CD4-positive, alpha-beta T cell treated with Interleukin-6 at 100 ng/mL for 8 hours (primary cell): Measurements from ENCODE around the gene NLRP3.

Source experiments
- DNase-seq: peaks from one replicate; pipeline ENCODE4 v3.0.0-alpha.2; 2020; ENCODE audit warnings: mixed read lengths, low spot score

NLRP3 gene

DNA sequence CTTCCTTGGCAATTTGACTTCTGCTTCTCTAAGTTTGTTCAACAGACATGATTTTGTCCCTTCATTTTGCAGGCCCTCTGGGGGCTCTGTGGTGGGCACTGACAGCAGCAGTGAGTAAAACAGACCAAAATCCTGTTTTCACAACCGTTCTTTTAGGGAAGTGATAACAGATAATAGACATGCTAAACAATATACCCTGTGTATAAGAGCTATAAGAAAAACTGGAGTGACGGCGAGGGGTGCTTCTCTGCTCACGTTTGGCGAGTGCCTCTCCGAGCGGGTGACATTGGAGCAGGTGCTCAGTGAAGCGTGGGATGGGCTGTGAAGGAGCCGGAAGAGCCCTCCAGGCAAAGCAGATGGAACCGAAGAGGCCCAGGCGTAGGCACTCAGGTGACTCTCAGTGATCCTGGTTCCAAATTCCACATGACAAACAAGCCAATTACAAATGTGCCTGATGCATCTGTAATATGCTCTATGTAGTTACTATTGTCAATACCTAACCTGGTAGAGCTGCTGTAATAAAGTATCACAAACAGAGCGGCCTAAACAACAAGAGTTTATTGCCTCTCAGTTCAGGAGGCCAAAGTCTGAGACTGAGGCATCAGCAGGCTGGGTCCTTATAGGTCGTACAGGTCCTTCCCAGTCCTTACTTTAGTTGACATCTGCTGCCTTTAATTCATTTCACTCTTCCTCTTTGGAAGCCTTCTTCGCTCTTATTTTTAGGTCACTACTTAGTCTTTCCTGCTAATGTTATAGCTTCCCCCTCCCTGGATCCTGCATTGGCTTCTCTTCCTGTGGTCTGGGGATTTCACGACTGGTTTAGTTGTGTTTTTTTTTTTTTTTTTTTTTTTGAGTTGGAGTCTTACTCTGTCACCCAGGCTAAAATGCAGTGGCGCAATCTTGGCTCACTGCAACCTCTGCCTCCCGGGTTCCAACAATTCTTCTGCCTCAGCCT is 21.9 kb downstream of the NLRP3 start:
- DNase-seq, result no peak

DNA sequence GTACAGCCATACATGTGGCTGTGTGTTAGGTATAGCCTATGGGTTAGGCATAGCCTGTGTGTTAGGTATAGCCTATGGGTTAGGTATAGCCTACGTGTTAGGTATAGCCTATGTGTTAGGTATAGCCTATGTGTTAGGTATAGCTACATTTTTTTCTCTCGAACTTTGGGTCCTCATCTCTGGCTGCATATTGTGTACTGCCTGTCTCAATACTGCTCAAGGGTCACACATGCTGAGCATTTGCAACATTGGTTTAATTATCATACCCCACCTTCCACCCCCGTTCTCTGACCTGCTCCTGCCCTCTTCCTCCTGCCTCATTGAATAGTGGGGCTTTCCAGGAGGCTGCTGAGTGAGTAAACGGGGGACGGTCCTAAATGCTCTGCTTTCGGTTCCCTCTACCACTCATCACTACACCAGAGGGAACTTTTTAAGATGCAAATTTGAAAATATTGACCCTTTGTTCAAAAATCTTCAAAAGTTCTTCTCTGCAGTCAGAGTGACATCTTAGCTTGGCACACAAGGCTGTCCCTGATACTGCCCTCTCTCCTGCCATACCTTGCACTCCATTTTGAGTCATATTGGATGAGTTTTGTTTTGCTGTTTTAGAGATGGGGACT is 24.1 kb downstream of the NLRP3 start:
- DNase-seq, result no peak

DNA sequence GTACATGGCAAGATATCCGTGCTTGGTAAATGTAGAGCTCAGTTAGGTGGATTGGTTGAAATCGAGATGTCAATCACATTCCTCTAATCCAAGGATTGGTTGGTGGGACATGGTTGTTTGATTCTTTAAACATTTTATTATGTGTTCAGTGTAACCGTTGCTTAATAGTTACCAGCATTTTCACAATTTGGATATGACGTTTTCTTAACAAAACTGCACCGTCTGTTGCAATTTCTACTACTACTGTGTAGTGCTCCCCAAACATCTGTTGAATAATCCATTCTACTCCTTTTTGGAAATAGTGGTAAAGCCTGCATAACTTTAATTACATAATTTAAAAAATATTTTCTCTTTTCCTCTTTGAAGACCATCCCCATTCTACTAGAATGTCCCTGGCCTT is 25.6 kb downstream of the NLRP3 start:
- DNase-seq, result no peak

DNA sequence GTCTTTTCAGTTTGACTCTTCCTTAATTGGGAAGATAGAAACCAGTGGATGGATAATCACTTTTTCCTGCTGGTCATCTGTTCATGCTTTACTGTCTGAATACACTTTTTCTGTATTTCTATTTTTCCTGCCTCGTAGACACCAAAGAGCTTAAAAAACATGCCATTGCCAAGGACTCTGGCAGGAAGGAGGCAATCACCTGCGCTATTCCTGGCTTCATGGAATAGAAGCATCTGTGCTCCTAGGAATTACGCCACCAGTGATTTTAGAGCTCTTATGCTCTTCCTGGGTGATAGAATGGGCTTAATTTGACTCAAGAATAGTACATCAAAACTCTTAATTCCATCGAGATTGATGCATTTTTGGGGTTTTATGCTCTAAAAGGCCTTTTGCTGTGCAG is 26.2 kb downstream of the NLRP3 start:
- DNase-seq, result no peak

DNA sequence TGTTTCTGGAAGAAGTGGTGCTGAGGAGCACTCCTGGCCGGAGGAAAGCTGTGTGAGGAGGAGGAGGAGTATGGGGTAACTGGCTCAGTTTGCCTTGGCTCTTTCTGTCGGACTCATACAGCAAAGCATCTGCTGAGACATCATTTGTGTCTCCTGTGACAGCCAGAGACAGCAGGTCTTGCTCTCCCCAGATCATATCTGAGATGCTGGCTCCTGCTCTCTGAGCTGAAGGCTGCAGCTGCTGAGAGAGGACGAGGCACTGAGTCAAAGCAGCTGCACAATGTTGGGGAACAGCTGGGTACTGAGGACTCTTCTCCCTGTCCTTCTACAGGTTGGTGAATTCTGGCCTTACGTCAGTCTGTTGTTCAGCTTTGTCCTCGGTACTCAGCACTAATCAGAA is 27.7 kb downstream of the NLRP3 start:
- DNase-seq, result no peak

- DNase-seq, result no peak
Measured at GRCh38 chr1:247444571-247444970, 28.6 kb downstream of the NLRP3 start.

DNA sequence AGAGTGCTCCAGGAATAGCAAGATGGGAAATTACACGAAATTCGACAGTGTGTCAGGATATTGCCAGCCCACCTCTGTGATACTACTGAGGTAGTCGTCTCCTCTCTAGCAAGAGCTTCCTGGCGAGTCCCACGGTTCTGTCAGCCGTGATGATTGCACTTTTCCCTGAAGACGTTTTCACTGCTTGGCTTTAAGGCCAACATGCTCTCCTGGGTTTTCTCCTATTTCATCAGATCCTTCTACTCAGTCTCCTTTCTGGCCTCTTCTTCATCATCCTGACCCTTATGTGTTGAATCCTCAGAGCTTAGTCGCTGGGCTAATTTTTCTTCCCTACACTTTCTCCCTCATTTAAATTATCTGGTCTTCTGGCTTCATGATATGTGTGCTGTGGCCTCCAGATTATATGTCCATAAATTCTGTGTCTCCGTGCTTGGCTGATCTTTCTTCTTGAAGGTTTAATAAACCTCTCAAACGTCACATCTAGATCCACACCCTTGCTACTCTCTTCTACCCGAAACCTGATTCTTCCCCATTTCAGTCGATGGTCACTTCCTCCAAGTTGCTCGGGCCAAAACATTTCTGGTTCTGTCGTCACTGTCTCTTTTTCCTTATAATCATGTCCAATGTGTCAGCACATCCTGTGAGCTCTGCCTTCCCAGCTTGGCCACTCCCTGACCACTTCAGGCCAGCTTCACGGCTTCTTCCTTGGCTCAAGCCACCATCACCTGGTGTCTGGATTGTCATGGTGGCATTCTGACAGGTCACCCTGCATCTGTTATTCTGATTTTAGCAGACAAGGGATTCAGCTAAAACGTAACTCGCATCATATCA is 29.8 kb downstream of the NLRP3 start:
- no peak for DNase-seq

DNA sequence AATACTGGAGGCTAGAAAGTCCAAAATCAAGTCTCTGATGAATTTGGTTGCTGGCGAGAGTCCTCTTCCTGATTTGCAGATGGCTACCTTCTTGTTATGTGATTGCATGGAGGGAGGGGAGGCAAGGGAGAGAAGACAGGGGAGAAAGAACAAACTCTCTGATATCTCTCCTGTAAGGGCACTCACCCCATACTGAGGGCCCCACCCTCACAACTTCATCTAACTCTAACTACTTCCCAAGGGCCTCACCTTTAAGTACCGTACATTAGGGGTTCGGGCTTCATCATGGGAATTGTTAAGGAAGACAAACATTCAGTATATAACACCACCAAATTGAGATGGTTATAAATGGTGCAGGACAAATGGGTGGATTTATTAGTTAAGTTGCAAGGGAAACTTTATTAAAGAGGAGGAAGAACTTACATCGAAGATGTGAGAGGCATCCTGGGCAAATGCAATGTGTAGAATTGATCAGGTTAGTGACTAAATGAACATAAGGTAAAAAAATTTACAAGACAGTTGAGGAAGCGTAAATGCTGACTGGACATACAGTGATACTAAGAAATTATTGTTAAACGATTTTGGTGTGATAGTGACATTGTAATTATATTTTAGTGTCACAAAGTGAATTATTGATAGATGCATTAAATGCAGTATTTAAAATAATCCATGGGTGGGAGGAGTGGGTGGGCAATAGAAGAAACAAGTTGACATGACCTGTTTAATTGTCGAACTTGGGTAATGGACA is 31.4 kb downstream of the NLRP3 start:
- no peak for DNase-seq

DNA sequence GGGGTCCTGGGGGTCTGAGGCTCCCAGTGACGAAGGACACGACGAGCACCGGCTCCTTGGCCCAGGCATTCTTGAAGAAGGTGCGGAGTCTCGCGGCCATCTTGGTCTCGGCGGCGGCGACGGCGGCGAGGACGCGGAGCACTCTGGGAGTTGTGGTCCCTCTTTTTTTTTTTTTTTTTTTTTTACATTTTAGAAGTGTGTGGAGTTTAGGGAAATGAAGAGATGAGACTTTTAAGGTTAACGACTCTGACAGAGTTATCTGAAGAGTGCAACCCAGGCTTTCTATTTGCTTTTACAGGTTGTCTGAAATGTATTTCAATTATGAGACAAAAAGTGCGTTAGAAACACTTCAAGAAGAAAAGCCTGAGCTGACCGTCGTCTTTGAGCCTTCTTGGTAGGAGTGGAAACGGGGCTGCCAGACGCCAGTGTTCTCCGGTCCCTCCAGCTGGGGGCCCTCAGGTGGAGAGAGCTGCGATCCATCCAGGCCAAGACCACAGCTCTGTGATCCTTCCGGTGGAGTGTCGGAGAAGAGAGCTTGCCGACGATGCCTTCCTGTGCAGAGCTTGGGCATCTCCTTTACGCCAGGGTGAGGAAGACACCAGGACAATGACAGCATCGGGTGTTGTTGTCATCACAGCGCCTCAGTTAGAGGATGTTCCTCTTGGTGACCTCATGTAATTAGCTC is 32.3 kb downstream of the NLRP3 start:
- DNase-seq, result no peak

- no peak for DNase-seq
Measured at GRCh38 chr1:247451388-247452010, 35.5 kb downstream of the NLRP3 start.

GRCh38 chr1:247452447-247453039 is 36.6 kb downstream of the NLRP3 start:
- DNase-seq, result no peak

DNA sequence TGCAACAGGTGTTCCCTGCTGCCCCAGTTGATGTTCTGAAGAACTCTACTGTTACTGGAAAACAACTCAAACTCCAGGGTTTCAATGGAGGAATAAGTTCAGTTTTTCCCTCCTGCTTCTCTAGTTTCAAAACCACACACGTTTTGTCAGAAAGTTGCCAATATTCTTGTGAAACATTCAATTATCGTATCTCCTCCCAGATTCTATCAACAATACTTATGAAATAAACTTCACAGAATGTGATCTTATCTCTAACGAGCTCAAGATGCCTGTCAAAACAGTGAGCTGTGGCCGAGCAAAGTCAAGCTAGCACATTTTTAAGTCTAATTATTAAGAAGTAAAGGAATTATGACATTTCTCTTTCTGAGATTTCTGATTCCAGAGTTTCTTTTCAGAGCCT is 37.3 kb downstream of the NLRP3 start:
- DNase-seq, result no peak

- no peak for DNase-seq
Measured at GRCh38 chr1:247453997-247454396, 38.0 kb downstream of the NLRP3 start.

GRCh38 chr1:247456021-247456420 is 40.0 kb downstream of the NLRP3 start:
- DNase-seq, result no peak

- no peak for DNase-seq
Measured at GRCh38 chr1:247456914-247457639, 41.1 kb downstream of the NLRP3 start.

GRCh38 chr1:247459507-247459906 is 43.5 kb downstream of the NLRP3 start:
- DNase-seq, result no peak

GRCh38 chr1:247465796-247466195 is 49.8 kb downstream of the NLRP3 start:
- DNase-seq, result no peak

DNA sequence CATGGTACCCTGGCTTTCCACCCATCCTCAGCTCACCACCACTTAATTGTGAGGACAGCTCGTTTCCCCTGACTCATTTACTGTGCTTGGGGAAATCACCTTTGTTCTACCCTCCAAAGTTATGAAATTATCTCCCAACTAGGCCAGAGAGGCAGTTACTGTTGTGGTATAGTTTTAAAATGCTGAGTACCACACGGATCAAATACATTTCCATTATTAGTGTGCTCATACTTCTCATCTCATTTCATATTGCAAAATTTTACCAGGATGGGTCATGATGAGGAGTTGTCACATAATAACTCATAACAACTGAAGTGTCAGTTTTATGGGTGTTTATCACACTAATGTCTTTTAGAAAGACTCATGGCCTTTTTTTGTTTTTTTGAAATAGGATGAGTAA is 51.2 kb downstream of the NLRP3 start:
- DNase-seq, result no peak

GRCh38 chr1:247468481-247469140 is 52.6 kb downstream of the NLRP3 start:
- DNase-seq, result no peak
